ENCODE measurements around the gene TAMM41.

GRCh38 chr3:11757929-11758328 is 88.8 kb downstream of the TAMM41 start:
- TF ChIP-seq EZH2 (IDR thresholded peaks at IDR 0.05) (no peak), POLR2AphosphoS5 (IDR thresholded peaks at IDR 0.05; ENCODE audit: borderline replicate concordance, low read depth, low read length) (no peak)
